ENCODE data around the gene PTPRN2.

The PTPRN2 gene

GRCh38 chr7:157544226-157544625 lies 1043.4 kb downstream of the PTPRN2 start:
- no peak for DNase-seq

- DNase-seq, result no peak
Measured at GRCh38 chr7:157543791-157544190, 1043.8 kb downstream of the PTPRN2 start.

GRCh38 chr7:157543276-157543675 lies 1044.3 kb downstream of the PTPRN2 start:
- no peak for DNase-seq

- no peak for DNase-seq
Measured at GRCh38 chr7:157542068-157543021, 1045.3 kb downstream of the PTPRN2 start.

- DNase-seq, result no peak
Measured at GRCh38 chr7:157541295-157542067, 1046.1 kb downstream of the PTPRN2 start.

GRCh38 chr7:157540606-157541294 lies 1046.9 kb downstream of the PTPRN2 start:
- DNase-seq, result no peak

- DNase-seq, result no peak
Measured at GRCh38 chr7:157540020-157540419, 1047.6 kb downstream of the PTPRN2 start.

GRCh38 chr7:157539521-157539920 lies 1048.1 kb downstream of the PTPRN2 start:
- no peak for DNase-seq

GRCh38 chr7:157538735-157539134 lies 1048.9 kb downstream of the PTPRN2 start:
- no peak for DNase-seq

GRCh38 chr7:157538321-157538720 lies 1049.3 kb downstream of the PTPRN2 start:
- DNase-seq, result no peak

GRCh38 chr7:157537056-157537455 lies 1050.6 kb downstream of the PTPRN2 start:
- no peak for DNase-seq

- no peak for DNase-seq
Measured at GRCh38 chr7:157532068-157532467, 1055.6 kb downstream of the PTPRN2 start.

- no peak for DNase-seq
Measured at GRCh38 chr7:157529768-157530560, 1057.7 kb downstream of the PTPRN2 start.

GRCh38 chr7:157528785-157529341 lies 1058.8 kb downstream of the PTPRN2 start:
- no peak for DNase-seq

- DNase-seq, result no peak
Measured at GRCh38 chr7:157527686-157528085, 1059.9 kb downstream of the PTPRN2 start.

GRCh38 chr7:157526913-157527634 lies 1060.5 kb downstream of the PTPRN2 start:
- no peak for DNase-seq

- DNase-seq, result no peak
Measured at GRCh38 chr7:157526005-157526912, 1061.4 kb downstream of the PTPRN2 start.

- no peak for DNase-seq
Measured at GRCh38 chr7:157525491-157525915, 1062.1 kb downstream of the PTPRN2 start.

GRCh38 chr7:157524731-157525130 lies 1062.9 kb downstream of the PTPRN2 start:
- no peak for DNase-seq

All from effector CD4-positive, alpha-beta T cell (primary cell).